Brain pericyte (primary cell): ENCODE measurements around the gene MAF.

Source experiments
- DNase-seq: peaks from one replicate; pipeline ENCODE4 v3.0.0-alpha.2; 2012; ENCODE audit warnings: low read depth, low spot score

Gene MAF

GRCh38 chr16:79612207-79612606 is 11.7 kb upstream of the MAF start:
- no peak for DNase-seq

DNA sequence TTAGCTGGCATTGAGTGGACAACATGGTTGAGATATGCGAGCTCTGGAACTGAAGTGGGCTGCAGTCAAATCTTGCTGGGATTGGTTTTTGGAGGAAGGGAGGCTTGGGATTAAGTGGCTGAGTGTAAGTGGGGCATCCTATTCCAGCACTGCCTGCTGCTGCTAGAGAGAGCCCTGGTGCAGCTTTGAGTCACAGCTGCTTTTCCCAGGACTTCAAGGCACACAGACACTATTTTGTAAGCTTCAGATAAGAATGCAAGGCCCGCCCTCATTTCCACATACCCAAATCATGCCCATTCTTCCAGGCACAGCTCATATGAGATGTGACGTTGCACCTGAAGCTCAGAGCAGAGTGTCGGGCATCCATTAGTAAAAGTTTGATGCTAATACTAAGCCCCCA is 10.2 kb upstream of the MAF start:
- no peak for DNase-seq

GRCh38 chr16:79609861-79610260 is 9.3 kb upstream of the MAF start:
- DNase-seq, result no peak

DNA sequence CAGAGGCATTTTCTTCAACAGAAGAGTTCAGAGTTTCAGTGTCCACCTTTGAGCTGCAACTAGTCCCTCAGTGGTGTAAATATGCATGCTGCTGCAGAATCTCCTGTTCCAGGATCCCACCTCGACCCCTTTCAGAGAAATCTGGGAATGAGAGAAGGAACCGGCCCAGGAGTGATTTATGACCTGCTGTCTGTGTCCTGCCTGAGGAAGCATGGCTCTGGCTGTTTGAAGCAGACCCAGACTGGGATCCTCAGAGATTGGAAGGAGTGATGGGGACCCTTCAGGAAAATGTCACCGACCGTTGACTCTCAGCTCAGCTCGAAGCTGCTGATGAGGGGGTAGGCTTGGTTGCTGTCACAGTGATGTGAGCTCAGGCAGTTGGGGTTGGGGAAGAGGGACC is 8.4 kb upstream of the MAF start:
- DNase-seq, result no peak

DNA sequence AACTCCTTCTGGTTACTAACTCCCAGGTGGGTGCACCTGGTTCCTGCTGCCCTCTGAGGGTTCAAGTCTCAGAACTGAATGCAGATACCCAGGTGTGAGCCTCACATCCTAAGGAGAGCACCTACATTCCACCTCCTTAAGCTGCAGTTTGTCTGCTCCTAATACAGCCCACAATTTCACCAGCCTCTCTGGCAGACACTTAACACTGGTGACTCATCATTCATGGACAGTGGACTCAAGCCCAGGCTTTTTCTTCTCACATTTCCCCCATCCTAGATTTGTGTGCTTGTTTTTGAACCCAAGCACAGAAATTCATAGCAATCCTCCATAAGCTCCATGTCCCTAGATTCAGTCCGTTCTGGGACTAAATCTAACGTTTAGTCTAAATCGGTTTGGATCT is 7.0 kb upstream of the MAF start:
- DNase-seq, result no peak

- DNase-seq, result no peak
Observed at GRCh38 chr16:79605999-79606398, 5.5 kb upstream of the MAF start.

- DNase-seq, result no peak
Observed at GRCh38 chr16:79603055-79603454, 2.5 kb upstream of the MAF start.

DNA sequence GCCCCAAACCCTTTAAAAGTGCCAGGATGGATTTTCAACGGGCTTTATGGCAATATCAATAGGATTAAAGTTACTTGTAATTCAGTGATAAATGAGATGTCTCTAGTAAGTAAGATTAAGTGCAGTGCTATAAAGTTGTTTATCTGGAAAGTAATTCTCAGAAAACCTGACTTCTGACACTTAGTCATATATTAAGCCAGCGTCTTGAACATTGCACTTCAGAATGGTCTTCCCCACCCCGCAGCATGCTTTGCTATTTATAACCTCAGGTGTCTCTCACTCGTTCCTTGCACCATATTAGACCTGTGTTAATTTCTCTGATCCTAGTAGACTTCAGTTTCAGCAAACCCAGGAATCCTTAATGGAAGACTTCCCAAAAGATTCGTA is 2.1 kb upstream of the MAF start:
- DNase-seq, result no peak

GRCh38 chr16:79601931-79602627 is 1.5 kb upstream of the MAF start:
- peak; percentile 65 for DNase-seq

- no peak for DNase-seq
Observed at GRCh38 chr16:79601092-79601930, 774 bp upstream of the MAF start.

- DNase-seq, result no peak
Observed at GRCh38 chr16:79599837-79600637, 500 bp downstream of the MAF start.

DNA sequence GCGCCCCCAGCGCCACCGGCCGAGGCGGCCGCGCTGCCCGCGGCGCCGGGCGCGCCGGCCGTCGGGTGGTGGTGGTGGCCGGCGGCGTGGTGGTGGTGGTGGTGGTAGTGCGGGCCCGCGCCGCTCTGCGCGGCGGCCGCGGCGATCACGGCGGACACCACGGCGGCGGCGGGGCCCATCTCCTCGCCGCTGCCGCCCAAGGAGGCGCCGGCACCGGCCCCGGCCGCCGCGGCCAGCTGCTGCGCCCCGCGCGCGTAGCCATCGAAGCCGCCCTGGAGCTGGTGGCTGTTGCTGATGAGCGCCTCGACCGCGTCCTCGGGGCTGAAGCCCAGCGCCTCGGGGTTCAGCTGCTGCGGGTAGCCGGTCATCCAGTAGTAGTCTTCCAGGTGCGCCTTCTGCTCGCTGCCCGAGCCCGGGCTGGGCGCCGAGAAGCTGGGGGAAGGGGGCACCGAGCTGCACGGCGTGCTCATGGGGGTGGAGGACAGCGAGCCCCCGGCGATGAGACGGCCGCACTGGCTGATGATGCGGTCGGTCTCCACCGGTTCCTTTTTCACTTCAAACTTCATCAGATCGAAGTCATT is 1.2 kb downstream of the MAF start:
- no peak for DNase-seq

DNA sequence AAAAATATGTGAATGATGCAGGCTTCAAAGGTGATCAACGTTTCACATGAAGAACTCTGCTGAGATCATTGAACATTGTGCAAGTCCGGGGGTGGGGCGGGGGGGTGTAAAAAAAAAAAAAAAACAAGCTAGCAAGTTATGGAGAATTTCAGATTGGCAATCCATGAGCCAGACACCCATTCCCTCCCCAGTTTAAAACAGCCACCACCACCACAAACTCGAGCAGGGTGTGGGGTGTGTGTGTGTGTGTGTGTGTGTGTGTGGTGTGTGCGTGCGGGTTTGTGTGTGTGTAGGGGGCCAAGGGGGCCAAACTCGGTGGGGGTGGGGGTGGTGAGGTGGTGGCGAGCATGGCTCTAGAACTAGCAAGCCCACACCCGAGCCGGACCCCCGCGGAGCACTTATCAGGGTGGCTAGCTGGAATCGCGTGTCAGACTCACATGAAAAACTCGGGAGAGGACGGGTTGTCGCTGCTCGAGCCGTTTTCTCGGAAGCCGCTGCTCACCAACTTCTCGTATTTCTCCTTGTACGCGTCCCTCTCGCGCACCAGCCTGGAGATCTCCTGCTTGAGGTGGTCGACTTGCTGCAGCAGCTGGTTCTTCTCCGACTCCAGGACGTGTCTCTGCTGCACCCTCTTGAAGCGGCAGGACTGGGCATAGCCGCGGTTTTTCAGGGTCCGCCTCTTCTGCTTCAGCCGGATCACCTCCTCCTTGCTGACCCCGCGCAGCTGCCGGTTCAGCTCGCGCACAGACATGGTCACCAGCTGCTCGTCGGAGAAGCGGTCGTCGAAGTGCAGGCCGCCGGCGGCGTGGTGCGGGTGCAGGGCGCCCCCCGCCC is 2.0 kb downstream of the MAF start:
- DNase-seq, result no peak

- DNase-seq, result no peak
Observed at GRCh38 chr16:79598063-79598347, 2.5 kb downstream of the MAF start.

DNA sequence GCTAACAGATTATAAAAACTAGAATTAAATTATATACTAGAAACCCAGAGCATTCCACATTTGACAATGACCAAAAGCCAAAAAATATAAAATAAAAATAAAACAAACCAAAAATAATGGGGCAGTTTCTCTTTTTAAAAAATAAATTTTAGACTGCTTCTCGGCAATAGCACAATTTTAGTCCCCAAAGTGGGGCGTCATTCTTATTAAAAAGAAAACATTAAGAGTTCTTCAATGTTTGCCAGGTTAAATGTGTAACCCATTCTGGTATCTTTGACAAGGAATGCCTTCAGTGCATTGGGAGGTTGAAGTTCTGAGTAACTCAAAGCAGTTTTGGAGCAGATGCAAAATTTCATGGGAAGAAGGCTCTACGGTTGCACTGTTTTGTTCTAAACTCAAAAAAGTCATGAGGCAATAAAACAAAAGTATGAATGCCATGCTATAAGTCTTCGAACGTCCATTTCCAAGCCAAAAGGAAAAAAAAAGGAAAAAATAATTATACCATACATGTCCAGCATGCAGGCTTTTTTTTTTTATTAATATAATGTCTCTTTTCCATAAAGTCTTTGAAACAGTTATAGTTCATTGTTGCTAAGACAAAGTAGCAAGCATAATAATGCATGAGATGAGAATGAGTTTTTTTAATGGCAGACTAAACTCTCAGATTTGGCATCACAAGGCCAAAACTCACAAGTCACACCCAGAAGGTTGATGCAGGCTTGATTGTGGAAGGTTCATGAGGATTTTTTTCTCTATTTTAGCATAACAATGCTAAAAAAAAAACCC is 3.1 kb downstream of the MAF start:
- DNase-seq, result no peak

DNA sequence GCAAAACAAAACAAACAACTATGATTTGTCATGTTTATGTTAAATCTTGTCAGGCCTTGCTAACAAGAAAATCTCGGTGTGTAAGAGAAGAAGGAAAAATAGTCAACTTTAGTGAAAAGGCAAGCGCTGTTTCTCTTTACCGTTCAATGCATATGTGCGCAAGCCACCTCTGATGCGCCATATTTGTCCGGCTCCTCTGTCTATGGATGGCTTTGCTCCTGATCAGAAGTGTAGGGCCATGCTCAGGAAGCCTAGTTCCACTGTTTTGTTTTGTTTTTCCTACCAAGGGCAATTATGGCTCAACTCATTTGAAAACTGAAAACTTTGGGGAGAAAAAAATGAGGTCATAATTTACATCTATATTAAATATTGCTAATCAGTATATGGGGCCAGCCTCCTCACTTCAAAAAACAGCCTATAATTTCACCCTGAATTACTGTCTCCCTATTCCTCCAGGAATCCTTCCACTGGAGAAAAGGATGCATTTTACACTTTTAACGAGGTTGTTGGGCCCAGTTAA is 4.5 kb downstream of the MAF start:
- no peak for DNase-seq

DNA sequence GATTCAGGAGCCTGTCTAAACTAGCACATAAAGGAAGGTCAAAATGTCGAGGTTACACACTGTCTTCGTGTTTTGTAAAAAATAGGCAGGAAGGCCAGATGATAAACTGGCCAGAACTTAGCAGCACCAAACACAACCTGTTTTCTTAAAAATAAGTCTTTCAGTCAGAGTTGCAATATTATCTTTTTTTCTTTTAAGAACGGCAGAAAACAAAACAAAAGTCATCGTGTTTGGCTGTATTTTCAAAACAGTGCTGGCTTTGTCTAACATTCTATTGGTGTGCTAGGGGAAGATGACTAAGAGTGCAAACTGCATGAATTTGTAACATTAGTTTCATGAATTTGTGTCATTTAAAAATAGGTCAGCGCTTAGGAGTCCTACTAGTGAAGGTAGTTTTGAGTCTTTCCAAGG is 5.3 kb downstream of the MAF start:
- no peak for DNase-seq

- no peak for DNase-seq
Observed at GRCh38 chr16:79593754-79594153, 6.8 kb downstream of the MAF start.

- DNase-seq, result no peak
Observed at GRCh38 chr16:79593074-79593531, 7.4 kb downstream of the MAF start.

GRCh38 chr16:79592186-79592585 is 8.4 kb downstream of the MAF start:
- DNase-seq, result no peak
